ENCODE results near the gene SECISBP2L.

The SECISBP2L gene

DNA sequence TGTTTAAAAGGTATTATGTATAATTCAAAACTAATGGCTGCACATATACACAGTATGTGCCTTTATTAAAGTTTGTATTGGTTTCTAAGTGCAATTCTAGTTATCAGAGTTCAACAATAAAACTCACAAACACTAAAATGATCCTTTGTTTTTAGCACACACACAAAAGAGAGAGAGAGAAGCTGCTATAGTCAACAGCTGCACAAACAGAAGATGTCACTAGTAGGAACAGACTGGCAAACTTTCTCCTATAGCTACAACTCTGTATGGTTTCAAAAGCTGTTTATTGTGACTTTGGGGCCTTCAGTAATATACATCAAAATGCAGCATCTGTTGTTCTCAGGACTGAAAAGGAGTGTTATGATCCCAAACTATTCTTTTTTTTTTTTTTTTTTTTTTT lies 6.1 kb downstream of the SECISBP2L start:
- Mint-ChIP-seq H3K9me3 (no peaks in the 10 kb centered on the region), H3K36me3 (peaks cover 11% of the 10 kb centered on the region), H3K27me3 (no peaks in the 10 kb centered on the region), H3K4me1 (peaks cover 39% of the 10 kb centered on the region), H3K4me3 (no peak overlapping the region), H3K27ac (no peak overlapping the region)
- ATAC-seq, result no peak

- H3K9me3 Mint-ChIP-seq, result no peaks in the 10 kb centered on the region
- ATAC-seq, result no peak
- H3K27ac Mint-ChIP-seq, result no peak overlapping the region
- H3K27me3 Mint-ChIP-seq, result no peaks in the 10 kb centered on the region
- H3K36me3 Mint-ChIP-seq, result peaks cover 11% of the 10 kb centered on the region
- H3K4me3 Mint-ChIP-seq, result no peak overlapping the region
- peaks cover 30% of the 10 kb centered on the region for H3K4me1 Mint-ChIP-seq
Measured at GRCh38 chr15:49038382-49038781, 7.9 kb downstream of the SECISBP2L start.

DNA sequence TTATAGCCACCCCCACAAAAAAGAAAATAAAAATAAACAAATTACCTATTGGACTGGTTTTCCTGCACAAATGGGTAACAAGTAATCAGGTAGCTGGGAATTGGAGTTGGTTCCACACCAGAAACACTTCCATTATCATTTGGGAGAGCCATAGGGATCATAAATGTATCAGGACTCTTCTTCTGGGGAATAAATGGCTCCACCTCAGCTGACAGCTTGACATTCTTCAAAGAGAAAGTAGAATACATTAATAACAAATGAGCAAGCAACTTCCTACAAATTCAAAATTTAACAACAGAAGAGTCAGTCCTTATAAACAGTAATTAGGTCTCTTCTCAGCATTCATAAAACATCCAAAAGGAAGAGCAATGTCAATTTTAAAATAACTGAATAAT lies 8.7 kb downstream of the SECISBP2L start:
- H3K9me3 Mint-ChIP-seq, result no peaks in the 10 kb centered on the region
- ATAC-seq, result no peak
- H3K27ac Mint-ChIP-seq, result no peak overlapping the region
- H3K36me3 Mint-ChIP-seq, result peaks cover 11% of the 10 kb centered on the region
- peaks cover 29% of the 10 kb centered on the region for H3K4me1 Mint-ChIP-seq
- H3K27me3 Mint-ChIP-seq, result no peaks in the 10 kb centered on the region
- H3K4me3 Mint-ChIP-seq, result no peak overlapping the region

DNA sequence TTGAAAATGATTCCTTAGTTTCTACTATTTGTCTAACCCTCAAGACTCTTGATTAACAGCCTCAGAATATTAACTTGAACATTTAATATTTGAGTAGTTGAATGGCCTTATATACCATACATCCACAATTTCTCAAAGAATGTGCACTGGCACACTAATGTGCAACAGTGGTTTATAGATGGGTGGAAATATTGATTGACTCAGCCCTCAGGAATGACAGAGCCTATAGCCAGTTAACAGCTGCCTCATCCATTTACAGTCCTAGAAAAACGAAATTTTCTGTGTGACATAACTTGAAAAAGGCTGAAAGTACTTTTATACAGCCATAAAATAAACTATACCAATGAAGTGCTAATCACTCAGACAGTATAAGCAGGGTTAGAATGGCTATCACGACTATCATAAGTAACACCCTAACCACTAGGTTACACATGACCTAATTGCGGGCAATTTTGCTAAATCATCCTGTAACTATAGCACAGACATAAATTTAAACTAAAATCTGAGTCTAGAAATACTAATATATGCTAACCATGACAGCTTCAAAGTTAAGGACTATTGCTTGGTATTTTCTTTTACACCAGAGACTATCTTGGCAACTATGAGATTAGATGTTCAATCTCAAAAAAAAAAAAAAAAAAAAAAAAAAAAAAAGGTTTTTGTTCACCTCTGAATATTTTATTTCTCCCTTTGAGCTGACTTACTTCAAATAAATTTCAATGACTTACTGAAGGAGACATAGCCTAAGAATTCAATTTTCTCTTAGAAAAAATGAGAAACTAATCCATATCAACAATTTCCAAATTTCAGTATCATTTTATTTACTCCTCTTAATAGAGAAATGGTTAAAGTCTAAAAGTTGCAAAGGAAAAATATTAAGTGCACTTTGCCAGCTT lies 9.3 kb downstream of the SECISBP2L start:
- H3K9me3 Mint-ChIP-seq, result no peaks in the 10 kb centered on the region
- no peak overlapping the region for H3K4me3 Mint-ChIP-seq
- no peak overlapping the region for H3K27ac Mint-ChIP-seq
- no peak for ATAC-seq
- H3K36me3 Mint-ChIP-seq, result peaks cover 11% of the 10 kb centered on the region
- H3K27me3 Mint-ChIP-seq, result no peaks in the 10 kb centered on the region
- H3K4me1 Mint-ChIP-seq, result peaks cover 23% of the 10 kb centered on the region

GRCh38 chr15:49035825-49036224 lies 10.4 kb downstream of the SECISBP2L start:
- Mint-ChIP-seq H3K9me3 (no peaks in the 10 kb centered on the region), H3K36me3 (peaks cover 12% of the 10 kb centered on the region), H3K27ac (no peak overlapping the region), H3K27me3 (no peaks in the 10 kb centered on the region), H3K4me3 (no peak overlapping the region), H3K4me1 (peaks cover 15% of the 10 kb centered on the region)
- no peak for ATAC-seq

DNA sequence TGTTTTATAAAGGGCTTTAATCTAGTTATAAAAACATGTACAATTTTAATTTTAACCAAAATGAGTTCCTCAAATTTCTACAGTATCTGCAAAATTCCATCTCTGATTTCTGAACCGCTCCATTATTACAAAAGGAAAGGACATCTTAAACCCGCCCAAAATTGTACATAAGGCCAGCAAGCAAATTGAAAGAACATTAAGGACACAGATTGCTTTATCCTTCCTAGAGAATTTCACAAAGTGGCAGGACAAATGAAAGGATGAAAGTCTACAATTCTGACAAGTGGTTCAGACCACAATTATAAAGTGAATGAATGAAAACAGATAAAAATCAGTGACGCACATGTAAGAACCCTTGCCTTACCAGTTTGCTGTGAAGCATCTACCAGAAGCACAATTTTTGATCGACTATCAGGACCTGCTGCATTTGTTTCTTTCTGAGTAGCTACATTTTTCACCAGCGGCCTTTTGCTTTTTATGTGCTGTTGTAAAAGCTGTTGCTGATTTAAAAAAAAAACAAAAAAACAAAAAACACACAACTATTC lies 13.6 kb downstream of the SECISBP2L start:
- no peak overlapping the region for H3K4me3 Mint-ChIP-seq
- H3K4me1 Mint-ChIP-seq, result peaks cover 1% of the 10 kb centered on the region
- peaks cover 43% of the 10 kb centered on the region for H3K36me3 Mint-ChIP-seq
- no peak for ATAC-seq
- no peaks in the 10 kb centered on the region for H3K27me3 Mint-ChIP-seq
- no peak overlapping the region for H3K27ac Mint-ChIP-seq
- no peaks in the 10 kb centered on the region for H3K9me3 Mint-ChIP-seq

DNA sequence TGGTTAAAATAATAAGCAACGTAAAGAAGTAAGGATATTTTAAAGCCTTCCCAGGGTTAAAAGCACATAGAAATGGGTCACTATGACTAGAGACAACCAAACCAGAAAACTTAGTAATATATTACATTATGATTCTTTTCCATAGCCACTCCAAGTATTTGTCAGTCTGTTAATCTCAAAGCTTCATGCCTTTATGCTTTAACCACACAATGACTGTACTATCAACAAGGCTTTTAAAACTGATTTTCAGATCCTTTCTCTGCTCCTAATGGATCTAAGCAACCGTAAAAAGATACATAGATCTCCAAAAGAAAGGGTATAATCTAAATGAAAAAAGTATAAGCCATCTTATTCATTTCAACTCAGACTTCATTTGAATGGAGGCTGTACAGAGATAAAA lies 14.4 kb downstream of the SECISBP2L start:
- no peaks in the 10 kb centered on the region for H3K9me3 Mint-ChIP-seq
- no peak overlapping the region for H3K4me3 Mint-ChIP-seq
- no peaks in the 10 kb centered on the region for H3K4me1 Mint-ChIP-seq
- H3K27ac Mint-ChIP-seq, result no peak overlapping the region
- no peak for ATAC-seq
- peaks cover 51% of the 10 kb centered on the region for H3K36me3 Mint-ChIP-seq
- no peaks in the 10 kb centered on the region for H3K27me3 Mint-ChIP-seq

DNA sequence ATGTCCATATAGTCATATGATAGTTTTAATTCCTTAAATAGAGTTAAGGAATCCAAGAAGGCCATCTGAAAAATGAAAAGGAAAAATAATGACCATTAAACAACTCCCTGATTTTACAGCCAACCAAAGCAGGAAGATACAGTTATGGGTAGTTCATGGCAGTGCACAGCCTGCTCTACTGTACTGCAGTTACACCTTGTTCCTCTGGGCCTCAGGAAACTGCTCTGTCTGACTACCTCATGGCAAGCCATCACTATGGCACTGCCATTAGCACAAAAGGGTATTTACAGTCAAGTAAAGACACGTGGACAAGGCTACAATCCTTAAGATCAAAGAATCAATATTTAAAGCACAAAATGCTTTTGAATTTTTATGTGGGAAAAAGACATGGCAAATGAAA lies 19.5 kb downstream of the SECISBP2L start:
- Mint-ChIP-seq H3K27ac (no peak overlapping the region), H3K27me3 (no peaks in the 10 kb centered on the region), H3K4me3 (no peak overlapping the region), H3K9me3 (no peaks in the 10 kb centered on the region), H3K36me3 (peaks cover 77% of the 10 kb centered on the region), H3K4me1 (no peaks in the 10 kb centered on the region)
- ATAC-seq, result no peak

GRCh38 chr15:49024840-49025239 lies 21.4 kb downstream of the SECISBP2L start:
- no peaks in the 10 kb centered on the region for H3K9me3 Mint-ChIP-seq
- H3K4me1 Mint-ChIP-seq, result peaks cover 2% of the 10 kb centered on the region
- H3K4me3 Mint-ChIP-seq, result no peak overlapping the region
- H3K27me3 Mint-ChIP-seq, result no peaks in the 10 kb centered on the region
- H3K27ac Mint-ChIP-seq, result no peak overlapping the region
- no peak for ATAC-seq
- H3K36me3 Mint-ChIP-seq, result peaks cover 77% of the 10 kb centered on the region

DNA sequence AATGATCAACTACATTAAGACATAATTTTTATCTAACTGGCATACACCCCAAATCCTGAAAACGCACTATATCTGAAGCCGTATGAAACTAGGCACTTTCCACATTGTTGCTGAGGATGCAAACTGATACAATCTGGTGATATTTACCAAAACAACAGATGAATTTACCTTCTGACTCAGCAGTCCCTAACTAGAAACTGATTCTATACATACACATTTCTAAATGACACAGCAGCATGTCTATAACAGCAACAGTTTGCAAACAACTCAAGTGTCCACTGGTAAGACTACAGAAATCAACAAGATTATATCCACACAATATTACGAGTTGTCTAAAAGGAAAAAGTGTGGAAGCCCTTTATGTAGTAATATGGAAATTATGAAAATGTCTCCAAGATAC lies 22.9 kb downstream of the SECISBP2L start:
- H3K27ac Mint-ChIP-seq, result no peak overlapping the region
- no peak for ATAC-seq

DNA sequence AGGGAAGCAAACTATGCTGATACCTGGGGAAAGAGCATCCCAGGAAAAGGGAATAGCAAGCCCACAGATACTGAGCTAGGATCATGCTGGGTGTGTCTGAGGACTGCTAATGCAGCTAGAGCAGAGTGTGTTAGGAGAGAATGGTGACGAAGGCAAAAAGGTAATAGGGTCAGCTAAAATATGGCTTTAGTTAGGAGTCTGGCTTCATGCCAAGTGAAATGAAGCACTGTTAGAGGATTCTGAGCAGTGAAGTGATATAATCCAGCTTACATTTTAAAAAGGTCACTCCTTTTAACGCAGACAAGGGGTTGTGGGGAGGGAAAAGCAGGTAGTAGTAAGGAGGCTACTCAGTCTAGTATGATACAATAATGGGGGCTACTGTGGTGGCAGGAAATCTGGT lies 30.4 kb downstream of the SECISBP2L start:
- H3K27ac Mint-ChIP-seq, result no peak overlapping the region
- ATAC-seq, result no peak
- no peaks in the 10 kb centered on the region for H3K27me3 Mint-ChIP-seq
- H3K4me3 Mint-ChIP-seq, result no peak overlapping the region
- H3K9me3 Mint-ChIP-seq, result no peaks in the 10 kb centered on the region
- peaks cover 63% of the 10 kb centered on the region for H3K36me3 Mint-ChIP-seq
- peaks cover 5% of the 10 kb centered on the region for H3K4me1 Mint-ChIP-seq

More for the DNA sequence above, 22.9 kb downstream of the SECISBP2L start:
- H3K4me1 Mint-ChIP-seq, result peaks cover 5% of the 10 kb centered on the region
- H3K9me3 Mint-ChIP-seq, result no peaks in the 10 kb centered on the region
- no peak overlapping the region for H3K4me3 Mint-ChIP-seq
- H3K27me3 Mint-ChIP-seq, result no peaks in the 10 kb centered on the region
- H3K36me3 Mint-ChIP-seq, result peaks cover 74% of the 10 kb centered on the region

- peaks cover 81% of the 10 kb centered on the region for H3K36me3 Mint-ChIP-seq
- H3K27ac Mint-ChIP-seq, result no peak overlapping the region
- no peak for ATAC-seq
- H3K27me3 Mint-ChIP-seq, result no peaks in the 10 kb centered on the region
- no peak overlapping the region for H3K4me3 Mint-ChIP-seq
- H3K4me1 Mint-ChIP-seq, result no peaks in the 10 kb centered on the region
- peaks cover 5% of the 10 kb centered on the region for H3K9me3 Mint-ChIP-seq
Measured at GRCh38 chr15:48999314-48999713, 46.9 kb downstream of the SECISBP2L start.

GRCh38 chr15:48996276-48996675 lies 50.0 kb downstream of the SECISBP2L start:
- Mint-ChIP-seq H3K36me3 (peaks cover 76% of the 10 kb centered on the region), H3K9me3 (no peaks in the 10 kb centered on the region), H3K4me3 (no peak overlapping the region), H3K27ac (no peak overlapping the region), H3K4me1 (peaks cover 11% of the 10 kb centered on the region), H3K27me3 (no peaks in the 10 kb centered on the region)
- no peak for ATAC-seq

DNA sequence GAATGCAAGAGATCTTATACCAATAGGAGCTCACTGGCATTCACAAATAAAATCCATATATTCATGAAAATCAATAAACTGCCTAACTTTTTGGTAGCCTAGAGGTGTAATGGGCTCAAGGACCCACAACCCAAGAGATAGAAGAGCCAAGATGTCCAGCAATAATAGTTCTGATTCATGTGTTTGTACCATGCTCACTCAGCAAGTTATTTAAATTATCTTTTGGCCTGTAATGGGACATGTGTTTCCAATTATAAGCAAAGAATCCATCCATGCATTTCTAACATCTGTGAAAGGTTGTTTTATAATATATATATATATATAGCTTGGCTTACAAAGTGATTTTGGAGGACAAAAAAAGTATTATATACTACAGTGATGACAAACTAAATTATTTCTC lies 52.9 kb downstream of the SECISBP2L start:
- Mint-ChIP-seq H3K4me3 (no peak overlapping the region), H3K27ac (no peak overlapping the region), H3K27me3 (no peaks in the 10 kb centered on the region), H3K36me3 (peaks cover 57% of the 10 kb centered on the region), H3K4me1 (peaks cover 11% of the 10 kb centered on the region), H3K9me3 (no peaks in the 10 kb centered on the region)
- ATAC-seq, result no peak

- H3K27ac Mint-ChIP-seq, result peak overlapping the region; percentile 40
Measured at GRCh38 chr15:48992545-48992944, 53.7 kb downstream of the SECISBP2L start.

DNA sequence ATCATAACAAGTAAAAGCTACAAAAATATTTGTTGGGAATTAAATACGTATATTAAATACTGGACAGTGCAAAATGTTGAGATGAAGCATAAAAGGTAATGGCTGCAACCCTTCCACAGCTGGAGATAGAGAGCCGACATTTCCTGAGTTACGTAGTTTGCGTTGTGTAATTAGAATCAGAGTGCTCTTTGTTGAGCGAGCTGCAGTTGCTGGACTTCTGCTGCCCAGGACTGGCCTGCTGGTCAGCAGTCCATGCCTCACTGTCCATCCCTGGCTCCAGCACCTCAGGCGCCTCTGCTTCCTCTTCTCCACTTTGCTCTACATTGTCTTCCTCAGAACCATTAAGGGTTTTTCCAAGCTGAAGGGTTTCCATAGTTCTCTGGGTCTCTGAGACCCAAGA lies 54.1 kb downstream of the SECISBP2L start:
- no peaks in the 10 kb centered on the region for H3K27me3 Mint-ChIP-seq
- H3K36me3 Mint-ChIP-seq, result peaks cover 49% of the 10 kb centered on the region
- H3K27ac Mint-ChIP-seq, result peak overlapping the region; percentile 40
- ATAC-seq, result peak; percentile 16
- H3K4me1 Mint-ChIP-seq, result peaks cover 11% of the 10 kb centered on the region
- no peak overlapping the region for H3K4me3 Mint-ChIP-seq
- no peaks in the 10 kb centered on the region for H3K9me3 Mint-ChIP-seq

More at GRCh38 chr15:48992545-48992944, 53.7 kb downstream of the SECISBP2L start:
- H3K36me3 Mint-ChIP-seq, result peaks cover 54% of the 10 kb centered on the region
- peak; percentile 93 for ATAC-seq
- H3K27me3 Mint-ChIP-seq, result no peaks in the 10 kb centered on the region
- H3K4me3 Mint-ChIP-seq, result no peak overlapping the region
- no peaks in the 10 kb centered on the region for H3K9me3 Mint-ChIP-seq
- peaks cover 11% of the 10 kb centered on the region for H3K4me1 Mint-ChIP-seq
